Measurements from ENCODE around the gene PYDC2.
"Not testable (repeated sequence)": the region's sequence is repeated elsewhere in the genome, so short reads cannot be mapped to it uniquely, and the experiment has no call there.

The PYDC2 gene

DNA sequence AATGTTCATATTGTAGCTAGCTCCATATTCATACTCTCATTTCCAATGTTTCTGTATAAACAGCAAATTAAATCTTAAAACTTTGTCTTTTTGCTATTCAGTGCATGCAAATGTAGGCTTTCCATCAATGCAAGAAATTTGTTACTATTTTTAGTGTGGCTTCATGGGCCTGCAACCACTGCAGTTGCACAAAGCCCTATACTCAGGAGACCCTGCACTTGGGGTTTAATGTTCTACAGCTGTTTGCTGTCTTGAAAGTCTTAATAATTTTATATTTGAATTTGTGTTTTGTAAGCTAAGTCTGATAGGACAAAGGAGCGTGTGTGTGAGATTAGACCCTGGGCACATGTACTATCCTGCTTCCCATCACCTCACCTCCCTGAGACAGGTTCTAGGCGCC is 9.6 kb downstream of the PYDC2 start:
- H3K4ac ChIP-seq (ENCODE audit: low read depth, low read length), result no peak overlapping the region
- no peak overlapping the region for H2BK120ac ChIP-seq (ENCODE audit: low read depth, low read length)
- no peaks in the 10 kb centered on the region for H3K36me3 ChIP-seq (ENCODE audit: control insufficient read depth, insufficient read depth, low read length)
- H3K23ac ChIP-seq (ENCODE audit: low read length), result no peak overlapping the region
- no peaks in the 10 kb centered on the region for H3K27me3 ChIP-seq (ENCODE audit: insufficient read depth, low read length, poor library complexity)
- H3K27ac ChIP-seq (ENCODE audit: low read depth, low read length), result no peak overlapping the region
- no peak overlapping the region for H3K4me2 ChIP-seq (ENCODE audit: low read length)
- H4K5ac ChIP-seq (ENCODE audit: low read length), result no peak overlapping the region
- no peak overlapping the region for H2BK15ac ChIP-seq (replicated peaks; ENCODE audit: low read depth)
- H3K56ac ChIP-seq (ENCODE audit: low read length), result no peak overlapping the region
- no CpG with 5 or more reads among the region's 2 CpGs for WGBS (ENCODE audit: extremely low coverage, insufficient coverage, low lambda C conversion rate)
- no peak overlapping the region for H2BK5ac ChIP-seq (ENCODE audit: low read length)
- H3K79me2 ChIP-seq (ENCODE audit: control insufficient read depth, insufficient read depth, low read length), result no peaks in the 10 kb centered on the region
- H2AK5ac ChIP-seq (ENCODE audit: low read length), result no peak overlapping the region
- H3K9ac ChIP-seq (ENCODE audit: low read length), result no peak overlapping the region
- no peak overlapping the region for H4K8ac ChIP-seq (ENCODE audit: low read depth, low read length)
- no peaks in the 10 kb centered on the region for H3K4me1 ChIP-seq (ENCODE audit: control insufficient read depth, low read depth, low read length)
- DNase-seq, result no peak
- H3K79me1 ChIP-seq (ENCODE audit: low read length), result no peaks in the 10 kb centered on the region
- no peak overlapping the region for H3K18ac ChIP-seq (ENCODE audit: low read length)
- H3K4me3 ChIP-seq (ENCODE audit: low read length), result no peak overlapping the region

DNA sequence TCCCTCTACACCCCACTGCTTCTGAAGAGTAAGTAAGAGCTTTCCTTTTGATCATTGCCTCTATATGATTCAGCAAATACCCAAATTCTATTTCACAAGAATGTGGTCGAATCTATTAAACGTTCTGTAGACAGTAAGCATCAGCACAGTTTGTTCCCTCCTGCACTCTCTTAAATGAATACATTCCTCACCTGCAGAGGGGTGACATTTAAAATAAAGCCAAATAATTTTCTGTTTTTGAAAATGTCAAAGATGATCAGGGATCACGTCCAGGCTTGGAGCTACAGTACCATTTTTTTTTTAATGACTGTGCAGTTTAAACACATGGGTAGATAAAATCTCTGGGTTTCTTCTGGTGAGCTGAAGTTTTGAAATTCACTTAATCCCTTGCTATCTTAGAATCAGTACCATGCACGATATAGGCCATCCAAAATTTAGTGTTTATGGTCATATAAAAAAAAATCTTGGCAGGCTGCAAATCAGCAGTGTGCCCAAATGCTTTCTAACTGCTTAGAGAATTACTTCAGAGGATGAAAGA is 12.8 kb downstream of the PYDC2 start:
- Histone ChIP-seq H3K4me1 (ENCODE audit: control insufficient read depth, low read depth, low read length) (no peaks in the 10 kb centered on the region), H3K4me2 (ENCODE audit: low read length) (no peak overlapping the region)

DNA sequence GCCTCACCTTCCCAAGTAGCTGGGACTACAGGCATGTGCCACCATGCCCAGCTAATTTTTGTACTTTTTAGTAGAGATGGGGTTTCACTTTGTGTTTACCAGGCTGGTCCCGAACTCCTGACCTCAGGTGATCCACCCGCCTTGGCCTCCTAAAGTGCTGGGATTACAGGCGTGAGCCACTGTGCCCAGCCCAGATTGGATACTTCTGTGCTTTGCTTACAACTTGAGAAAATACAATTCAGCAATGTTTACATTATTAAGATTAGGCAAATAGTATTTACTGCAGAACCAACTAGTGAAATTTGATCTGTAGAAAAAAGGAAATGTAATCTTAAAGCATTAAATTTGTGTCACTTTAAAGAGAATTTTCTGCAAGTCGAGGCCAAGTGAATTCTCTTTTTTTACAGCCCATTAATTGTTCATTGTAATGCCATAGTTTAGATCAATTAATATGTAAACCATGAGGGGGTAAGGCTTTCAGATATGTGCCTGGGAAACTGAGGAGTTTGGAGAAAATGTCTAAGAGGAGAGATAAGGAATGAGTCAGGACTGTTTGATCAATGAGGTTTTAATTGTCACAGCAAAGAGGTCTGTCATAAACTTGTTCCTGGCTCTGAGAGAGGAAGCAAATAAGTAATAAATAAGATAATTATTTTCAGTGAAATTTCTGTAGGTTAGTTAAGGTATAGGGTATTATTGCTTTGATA is 15.3 kb downstream of the PYDC2 start:
- Histone ChIP-seq H4K8ac (ENCODE audit: low read depth, low read length) (no peak overlapping the region), H2BK120ac (ENCODE audit: low read depth, low read length) (no peak overlapping the region), H3K4me3 (ENCODE audit: low read length) (no peak overlapping the region)

More for the DNA sequence above, 12.8 kb downstream of the PYDC2 start:
- H3K4me3 ChIP-seq (ENCODE audit: low read length), result no peak overlapping the region
- H3K9ac ChIP-seq (ENCODE audit: low read length), result no peak overlapping the region
- H2AK5ac ChIP-seq (ENCODE audit: low read length), result no peak overlapping the region
- no peak overlapping the region for H3K23ac ChIP-seq (ENCODE audit: low read length)
- no peak overlapping the region for H3K27ac ChIP-seq (ENCODE audit: low read depth, low read length)
- no peaks in the 10 kb centered on the region for H3K36me3 ChIP-seq (ENCODE audit: control insufficient read depth, insufficient read depth, low read length)
- H3K18ac ChIP-seq (ENCODE audit: low read length), result no peak overlapping the region
- no peak overlapping the region for H4K5ac ChIP-seq (ENCODE audit: low read length)
- H3K27me3 ChIP-seq (ENCODE audit: insufficient read depth, low read length, poor library complexity), result no peaks in the 10 kb centered on the region
- no peak for DNase-seq
- H3K4ac ChIP-seq (ENCODE audit: low read depth, low read length), result no peak overlapping the region
- WGBS (ENCODE audit: extremely low coverage, insufficient coverage, low lambda C conversion rate), result no CpG with 5 or more reads among the region's 4 CpGs
- H2BK15ac ChIP-seq (replicated peaks; ENCODE audit: low read depth), result no peak overlapping the region
- no peak overlapping the region for H2BK5ac ChIP-seq (ENCODE audit: low read length)
- H3K56ac ChIP-seq (ENCODE audit: low read length), result no peak overlapping the region
- no peaks in the 10 kb centered on the region for H3K79me1 ChIP-seq (ENCODE audit: low read length)
- H3K79me2 ChIP-seq (ENCODE audit: control insufficient read depth, insufficient read depth, low read length), result no peaks in the 10 kb centered on the region
- H4K8ac ChIP-seq (ENCODE audit: low read depth, low read length), result no peak overlapping the region
- no peak overlapping the region for H2BK120ac ChIP-seq (ENCODE audit: low read depth, low read length)

DNA sequence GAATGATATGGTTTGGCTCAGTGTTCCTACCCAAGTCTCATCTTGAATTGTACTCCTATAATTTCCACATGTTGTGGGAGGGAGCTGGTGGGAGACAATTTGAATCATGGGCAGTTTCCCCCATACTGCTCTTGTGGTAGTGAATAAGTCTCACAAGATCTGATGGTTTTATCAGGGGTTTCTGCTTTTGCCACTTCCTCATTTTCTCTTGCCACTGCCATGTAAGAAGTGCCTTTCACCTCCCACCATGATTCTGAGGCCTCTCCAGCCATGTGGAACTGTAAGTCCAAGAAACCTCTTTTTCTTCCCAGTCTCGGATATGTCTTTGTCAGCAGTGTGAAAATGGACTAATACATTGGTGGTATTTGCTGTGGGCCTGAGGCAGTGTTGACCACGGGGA is 23.0 kb downstream of the PYDC2 start:
- not testable (repeated sequence) for H4K5ac ChIP-seq (ENCODE audit: low read length); H3K79me2 ChIP-seq (ENCODE audit: control insufficient read depth, insufficient read depth, low read length); H3K27me3 ChIP-seq (ENCODE audit: insufficient read depth, low read length, poor library complexity); H3K79me1 ChIP-seq (ENCODE audit: low read length); DNase-seq; H2BK5ac ChIP-seq (ENCODE audit: low read length); H3K4me2 ChIP-seq (ENCODE audit: low read length); H3K9ac ChIP-seq (ENCODE audit: low read length); H3K4me3 ChIP-seq (ENCODE audit: low read length); H2AK5ac ChIP-seq (ENCODE audit: low read length); H2BK120ac ChIP-seq (ENCODE audit: low read depth, low read length); H3K4ac ChIP-seq (ENCODE audit: low read depth, low read length); H3K27ac ChIP-seq (ENCODE audit: low read depth, low read length); H3K23ac ChIP-seq (ENCODE audit: low read length); H3K56ac ChIP-seq (ENCODE audit: low read length); H3K36me3 ChIP-seq (ENCODE audit: control insufficient read depth, insufficient read depth, low read length); H4K8ac ChIP-seq (ENCODE audit: low read depth, low read length); H3K4me1 ChIP-seq (ENCODE audit: control insufficient read depth, low read depth, low read length); H2BK15ac ChIP-seq (replicated peaks; ENCODE audit: low read depth); H3K18ac ChIP-seq (ENCODE audit: low read length)
- no CpG with 5 or more reads among the region's 2 CpGs for WGBS (ENCODE audit: extremely low coverage, insufficient coverage, low lambda C conversion rate)

More for the DNA sequence above, 15.3 kb downstream of the PYDC2 start:
- H2AK5ac ChIP-seq (ENCODE audit: low read length), result no peak overlapping the region
- no peaks in the 10 kb centered on the region for H3K4me1 ChIP-seq (ENCODE audit: control insufficient read depth, low read depth, low read length)
- H3K23ac ChIP-seq (ENCODE audit: low read length), result no peak overlapping the region
- DNase-seq, result peak; percentile 21
- no peak overlapping the region for H4K5ac ChIP-seq (ENCODE audit: low read length)
- no peaks in the 10 kb centered on the region for H3K27me3 ChIP-seq (ENCODE audit: insufficient read depth, low read length, poor library complexity)
- H2BK15ac ChIP-seq (replicated peaks; ENCODE audit: low read depth), result no peak overlapping the region
- H3K36me3 ChIP-seq (ENCODE audit: control insufficient read depth, insufficient read depth, low read length), result no peaks in the 10 kb centered on the region
- H3K79me1 ChIP-seq (ENCODE audit: low read length), result no peaks in the 10 kb centered on the region
- no peak overlapping the region for H3K4me2 ChIP-seq (ENCODE audit: low read length)
- H3K27ac ChIP-seq (ENCODE audit: low read depth, low read length), result no peak overlapping the region
- no peak overlapping the region for H3K9ac ChIP-seq (ENCODE audit: low read length)
- no peaks in the 10 kb centered on the region for H3K79me2 ChIP-seq (ENCODE audit: control insufficient read depth, insufficient read depth, low read length)
- no peak overlapping the region for H2BK5ac ChIP-seq (ENCODE audit: low read length)
- H3K18ac ChIP-seq (ENCODE audit: low read length), result no peak overlapping the region
- no peak overlapping the region for H3K56ac ChIP-seq (ENCODE audit: low read length)
- H3K4ac ChIP-seq (ENCODE audit: low read depth, low read length), result no peak overlapping the region
- WGBS (ENCODE audit: extremely low coverage, insufficient coverage, low lambda C conversion rate), result no CpG with 5 or more reads among the region's 4 CpGs

DNA sequence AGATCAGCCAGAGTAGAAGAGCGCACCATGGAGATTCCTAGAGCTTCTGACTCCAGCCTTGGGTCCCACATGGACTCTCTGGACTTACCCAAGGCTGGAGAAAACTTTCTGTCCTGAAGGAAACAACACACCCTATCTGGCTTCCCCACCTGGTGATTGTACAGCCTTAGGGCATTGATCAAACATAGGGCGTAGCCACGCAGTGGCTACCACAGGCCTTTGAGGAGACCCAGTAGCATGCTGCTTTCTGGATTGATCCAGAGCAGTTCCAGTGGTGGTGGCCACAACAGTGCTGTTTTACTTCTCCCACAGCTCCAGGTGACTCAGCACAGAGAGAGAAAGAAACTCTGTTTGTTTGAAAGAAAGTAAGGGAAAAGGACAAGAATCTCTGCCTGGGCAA is 23.5 kb downstream of the PYDC2 start:
- Histone ChIP-seq H4K5ac (ENCODE audit: low read length) (no peak overlapping the region), H2BK5ac (ENCODE audit: low read length) (no peak overlapping the region), H3K4me1 (ENCODE audit: control insufficient read depth, low read depth, low read length) (no peaks in the 10 kb centered on the region), H3K18ac (ENCODE audit: low read length) (no peak overlapping the region), H2AK5ac (ENCODE audit: low read length) (no peak overlapping the region), H3K23ac (ENCODE audit: low read length) (no peak overlapping the region), H3K56ac (ENCODE audit: low read length) (no peak overlapping the region), H3K4me3 (ENCODE audit: low read length) (no peak overlapping the region), H3K79me2 (ENCODE audit: control insufficient read depth, insufficient read depth, low read length) (no peaks in the 10 kb centered on the region), H2BK120ac (ENCODE audit: low read depth, low read length) (no peak overlapping the region), H3K4me2 (ENCODE audit: low read length) (no peak overlapping the region), H3K4ac (ENCODE audit: low read depth, low read length) (no peak overlapping the region), H3K27me3 (ENCODE audit: insufficient read depth, low read length, poor library complexity) (no peaks in the 10 kb centered on the region), H2BK15ac (replicated peaks; ENCODE audit: low read depth) (no peak overlapping the region), H3K79me1 (ENCODE audit: low read length) (no peaks in the 10 kb centered on the region), H4K8ac (ENCODE audit: low read depth, low read length) (no peak overlapping the region), H3K36me3 (ENCODE audit: control insufficient read depth, insufficient read depth, low read length) (no peaks in the 10 kb centered on the region), H3K9ac (ENCODE audit: low read length) (no peak overlapping the region), H3K27ac (ENCODE audit: low read depth, low read length) (no peak overlapping the region)
- no peak for DNase-seq
- WGBS (ENCODE audit: extremely low coverage, insufficient coverage, low lambda C conversion rate), result no CpG with 5 or more reads among the region's 3 CpGs

DNA sequence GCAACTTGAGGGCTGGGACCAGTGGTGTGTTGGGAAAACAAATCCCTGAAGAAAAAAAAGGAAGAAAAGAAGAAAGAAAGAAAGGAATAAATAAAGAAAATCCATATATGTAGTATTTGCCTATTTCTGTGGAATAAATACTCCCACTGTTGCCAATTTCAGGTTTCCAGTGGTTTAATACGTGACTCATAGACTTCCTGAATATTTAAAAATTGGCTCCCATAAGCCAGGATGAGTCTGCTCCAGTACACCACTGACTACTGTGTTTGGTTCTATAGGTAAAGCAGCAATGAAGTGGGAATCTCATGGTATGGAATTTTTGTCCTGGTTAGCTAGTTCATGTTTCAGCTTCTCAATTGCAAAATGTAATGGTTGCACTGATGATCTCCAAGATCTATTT is 31.6 kb downstream of the PYDC2 start:
- no CpG with 5 or more reads among the region's 1 CpG for WGBS (ENCODE audit: extremely low coverage, insufficient coverage, low lambda C conversion rate)
- no peak for DNase-seq
- no peak overlapping the region for H2BK5ac ChIP-seq (ENCODE audit: low read length)

More for the DNA sequence above, 31.6 kb downstream of the PYDC2 start:
- Histone ChIP-seq H3K18ac (ENCODE audit: low read length) (no peak overlapping the region), H3K9ac (ENCODE audit: low read length) (no peak overlapping the region), H3K36me3 (ENCODE audit: control insufficient read depth, insufficient read depth, low read length) (no peaks in the 10 kb centered on the region), H3K4me1 (ENCODE audit: control insufficient read depth, low read depth, low read length) (no peaks in the 10 kb centered on the region), H3K79me2 (ENCODE audit: control insufficient read depth, insufficient read depth, low read length) (no peaks in the 10 kb centered on the region), H3K56ac (ENCODE audit: low read length) (no peak overlapping the region), H4K5ac (ENCODE audit: low read length) (no peak overlapping the region), H3K27me3 (ENCODE audit: insufficient read depth, low read length, poor library complexity) (no peaks in the 10 kb centered on the region), H3K4me3 (ENCODE audit: low read length) (no peak overlapping the region), H3K4ac (ENCODE audit: low read depth, low read length) (no peak overlapping the region), H2AK5ac (ENCODE audit: low read length) (no peak overlapping the region), H3K23ac (ENCODE audit: low read length) (no peak overlapping the region), H2BK15ac (replicated peaks; ENCODE audit: low read depth) (no peak overlapping the region), H3K79me1 (ENCODE audit: low read length) (no peaks in the 10 kb centered on the region), H3K4me2 (ENCODE audit: low read length) (no peak overlapping the region), H2BK120ac (ENCODE audit: low read depth, low read length) (no peak overlapping the region), H3K27ac (ENCODE audit: low read depth, low read length) (no peak overlapping the region), H4K8ac (ENCODE audit: low read depth, low read length) (no peak overlapping the region)
